Body of pancreas (tissue), 4 donors: Measurements from ENCODE around the gene IKZF1.

Source experiments
- CTCF ChIP-seq, 7 experiments: fragments of 450-650 bp in 4 of 7; fragments of 200-600 bp in 3 of 7; sonication (generic) in 3 of 7; IDR thresholded peaks; one replicate each; pipeline ENCODE4 v1.5.1; 2016 to 2019; ENCODE audit warnings: antibody characterized with exemption in 7 of 7
- POLR2A ChIP-seq, 3 donors: fragments of 450-650 bp; IDR thresholded peaks; one replicate each; pipeline ENCODE4 v1.6.1; 2016; ENCODE audit warnings: antibody characterized with exemption in 3 of 3, mild to moderate bottlenecking in 2 of 3

- TF ChIP-seq CTCF (IDR thresholded peaks at IDR 0.05): no peak
- no peak for TF ChIP-seq POLR2A (IDR thresholded peaks at IDR 0.05)
These were observed 102.4 kb downstream of the IKZF1 start for GRCh38 chr7:50406935-50407334.
